Stimulated activated CD4-positive, alpha-beta T cell treated with anti-CD3 and anti-CD28 coated beads, TNF-alpha, amount 100 ng/mL, for 48 hours (primary cell): ENCODE results near the gene EFEMP1.

Source experiments
- DNase-seq, 3 donors: peaks; one replicate each; pipeline ENCODE4 v3.0.0-alpha.2; 2020; ENCODE audit warnings: low read depth in 3 of 3

Gene EFEMP1

DNA sequence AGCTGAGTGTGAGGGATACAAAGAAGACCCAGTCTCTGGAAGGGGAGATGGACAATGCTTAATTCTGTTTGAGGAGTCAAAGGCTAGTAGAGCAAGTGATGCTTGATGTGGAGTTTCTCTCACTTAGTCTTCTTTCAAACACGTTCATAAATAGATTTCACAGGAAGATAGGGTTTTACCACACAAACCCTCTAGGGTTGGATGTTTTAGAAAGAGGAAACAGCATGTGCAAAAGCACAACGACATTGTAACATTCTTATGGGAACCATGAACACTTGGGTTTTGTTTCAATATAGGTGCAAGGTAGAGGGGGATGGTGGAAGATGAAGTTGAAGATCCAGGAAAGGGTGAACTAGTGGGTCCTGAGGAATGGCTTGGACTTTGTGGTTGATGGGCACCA, 10.8 kb upstream of the EFEMP1 start:
- DNase-seq, result no peak

DNA sequence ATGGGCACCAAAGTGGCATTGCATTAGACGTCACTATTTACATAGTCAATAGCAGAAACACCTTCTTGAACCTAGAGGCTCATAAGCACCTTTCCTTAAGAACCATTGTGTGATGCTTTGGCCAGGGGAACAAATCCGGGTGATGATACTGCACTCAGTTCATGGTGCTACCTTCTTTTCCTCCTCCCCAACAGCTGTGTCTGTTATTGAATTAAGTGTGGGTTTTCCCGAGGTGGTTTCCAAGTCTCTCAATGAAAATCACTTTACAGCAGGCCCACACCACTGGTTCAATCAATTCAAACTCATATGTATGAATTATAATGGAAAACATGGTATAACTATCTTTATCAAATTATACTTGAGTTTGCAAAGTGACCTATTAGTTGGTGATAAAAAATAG, 9.3 kb upstream of the EFEMP1 start:
- DNase-seq, result no peak

DNA sequence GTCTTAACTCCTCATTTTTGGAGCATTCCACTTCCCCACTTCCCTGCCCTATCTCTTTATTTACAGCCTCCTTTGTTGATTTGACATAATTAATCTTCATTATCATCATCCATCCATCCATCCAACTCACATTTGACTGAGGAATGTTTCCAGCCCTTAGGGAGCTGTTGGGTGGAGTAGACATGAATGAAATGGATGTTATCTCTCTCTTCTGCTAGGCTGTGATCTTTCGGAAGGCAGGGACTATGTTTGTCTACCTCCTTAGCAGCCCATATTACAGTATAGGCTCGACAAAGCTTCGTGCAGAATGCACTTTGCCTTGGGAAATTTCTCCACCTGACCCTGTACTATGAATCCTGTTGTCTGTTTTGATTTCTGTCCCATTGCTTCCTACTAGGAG, 7.7 kb upstream of the EFEMP1 start:
- no peak for DNase-seq

DNA sequence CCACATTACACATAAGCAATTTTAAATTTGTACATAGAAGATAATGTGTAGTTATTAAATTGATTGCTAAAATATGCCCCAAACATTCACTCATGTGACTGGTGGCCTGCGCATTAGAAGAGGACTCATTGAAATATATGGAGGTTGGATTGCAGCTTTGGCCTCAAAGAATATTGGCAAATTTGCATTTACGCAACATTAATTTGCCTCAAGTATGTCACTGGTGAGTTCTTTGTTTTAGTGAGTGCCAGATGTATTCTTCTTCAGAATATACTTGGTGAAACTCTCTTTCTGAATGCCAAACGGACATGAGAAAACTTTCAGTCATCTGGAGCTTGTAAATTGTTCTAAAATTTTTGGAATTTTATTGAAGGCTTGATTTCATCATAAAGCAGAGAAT, 5.9 kb upstream of the EFEMP1 start:
- no peak for DNase-seq

DNA sequence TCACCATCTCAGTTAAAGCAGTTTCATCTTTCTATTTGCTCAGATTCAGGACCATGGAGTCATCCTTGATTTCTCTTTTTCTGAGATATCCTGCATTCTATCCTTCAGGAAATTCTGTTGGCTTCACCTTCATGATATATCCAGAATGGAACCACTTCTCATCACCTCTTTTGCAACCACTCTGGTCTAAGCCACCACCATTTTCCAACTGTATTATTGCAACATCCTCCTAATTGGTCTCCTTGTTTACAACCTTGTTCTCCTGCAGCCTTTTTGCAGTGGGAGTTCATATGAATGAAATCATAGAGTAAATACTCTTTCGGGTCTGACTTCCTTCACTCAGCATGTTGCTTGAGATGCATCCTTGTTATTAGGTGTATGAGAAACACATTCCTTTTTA, 3.4 kb upstream of the EFEMP1 start:
- DNase-seq, result no peak

DNA sequence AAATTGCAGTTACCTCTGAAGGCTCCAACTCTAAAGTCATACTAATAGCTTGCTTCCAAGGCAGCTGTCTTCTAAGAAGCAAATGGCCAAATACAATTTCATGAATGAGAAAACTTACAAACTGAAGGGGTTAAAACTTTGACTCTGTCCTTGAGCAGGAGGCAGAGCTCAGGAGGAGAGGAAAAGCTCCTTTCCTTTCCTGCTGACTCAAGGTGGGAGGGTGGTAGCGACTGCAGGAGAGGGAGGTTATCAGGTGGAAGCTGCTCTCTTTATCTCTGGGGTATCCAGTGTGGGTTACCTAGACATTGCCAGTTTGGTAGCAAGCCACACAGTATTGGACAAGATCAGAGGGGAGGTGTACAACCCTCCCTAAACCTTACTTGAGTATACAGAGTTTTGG, 2.7 kb upstream of the EFEMP1 start:
- DNase-seq, result no peak

DNA sequence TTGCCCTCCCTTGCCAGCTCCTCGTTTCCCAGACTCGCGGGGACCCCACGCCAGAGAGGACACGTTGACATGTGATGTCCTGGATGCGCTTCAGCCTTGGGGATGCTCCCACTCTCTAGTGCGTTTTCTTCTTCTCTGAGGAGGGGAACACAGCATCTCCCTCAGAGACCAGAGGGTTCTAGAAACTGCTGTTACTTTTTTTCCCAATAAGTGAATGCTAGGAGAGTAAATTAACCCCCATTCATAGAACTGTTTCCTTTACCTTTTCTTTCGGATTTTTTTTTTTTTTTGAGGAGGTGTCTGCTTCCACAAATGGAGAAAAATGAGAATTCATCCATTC, 370 bp upstream of the EFEMP1 start:
- DNase-seq, result no peak

DNA sequence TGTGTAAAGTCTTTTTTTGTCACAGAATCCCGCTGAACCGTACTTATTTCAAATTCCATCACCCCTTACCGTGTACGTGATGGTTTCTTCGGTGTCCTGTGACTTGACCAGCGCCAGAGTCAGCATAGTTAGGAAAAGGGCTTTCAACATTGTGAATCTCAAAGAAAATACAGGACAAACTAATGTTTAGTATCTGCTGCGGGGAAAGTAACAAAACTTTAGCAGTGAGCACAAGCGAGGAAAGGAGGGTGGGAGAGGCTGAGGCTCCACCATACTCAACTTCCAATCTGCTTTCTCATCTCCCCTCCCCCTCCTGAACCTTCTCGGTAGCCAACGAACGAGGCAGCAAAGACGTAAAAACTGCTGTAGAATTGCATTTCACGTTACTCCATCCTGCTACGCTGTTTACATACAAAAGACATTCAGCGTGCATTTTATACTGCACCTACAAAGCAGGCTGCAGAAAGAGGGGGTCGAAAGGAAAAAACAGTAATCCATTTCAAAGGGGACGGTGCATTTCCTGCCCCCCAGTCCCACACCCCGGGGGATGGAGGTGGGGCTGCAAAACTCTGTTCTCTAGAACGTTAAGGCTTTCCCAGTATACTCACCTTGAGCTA, 1.2 kb downstream of the EFEMP1 start:
- DNase-seq, result no peak

DNA sequence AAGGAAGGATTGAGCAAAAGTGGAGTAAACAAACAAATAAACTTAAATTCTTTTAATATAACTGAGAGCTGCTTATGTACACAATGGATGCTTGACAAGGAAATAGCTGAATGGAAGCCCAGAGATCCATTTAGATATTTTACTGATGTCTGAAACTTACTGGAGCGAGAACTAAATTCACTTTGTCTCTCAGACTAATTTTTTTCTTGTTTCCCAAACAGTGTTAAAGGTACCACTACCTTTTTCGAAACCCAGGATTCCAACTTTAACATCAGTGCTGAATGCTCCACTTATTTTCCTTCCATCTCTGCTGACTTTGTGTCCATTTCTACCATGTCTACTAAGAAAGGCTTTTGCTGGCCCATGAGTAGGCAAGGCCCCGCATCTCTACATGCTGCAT, 4.0 kb downstream of the EFEMP1 start:
- no peak for DNase-seq

DNA sequence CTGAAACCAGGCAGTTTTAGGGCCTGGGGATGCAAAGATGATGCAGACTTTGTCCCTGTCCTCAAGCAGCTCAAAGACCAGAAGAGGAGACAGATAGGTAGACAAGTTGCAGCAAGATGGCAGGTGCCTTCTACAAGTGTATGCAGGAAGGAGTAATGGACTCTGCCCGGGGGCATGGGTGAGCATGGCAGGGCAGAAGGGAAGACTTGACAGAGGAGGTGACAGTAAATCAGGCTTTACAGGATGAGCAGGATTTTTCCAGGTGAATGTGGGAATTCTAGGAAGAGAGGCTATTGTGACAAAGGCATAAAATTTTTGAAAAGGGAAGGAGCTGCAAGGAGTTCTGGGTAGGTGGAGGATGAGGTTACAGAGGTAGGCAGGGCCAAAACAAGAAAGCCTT, 4.7 kb downstream of the EFEMP1 start:
- DNase-seq, result no peak

DNA sequence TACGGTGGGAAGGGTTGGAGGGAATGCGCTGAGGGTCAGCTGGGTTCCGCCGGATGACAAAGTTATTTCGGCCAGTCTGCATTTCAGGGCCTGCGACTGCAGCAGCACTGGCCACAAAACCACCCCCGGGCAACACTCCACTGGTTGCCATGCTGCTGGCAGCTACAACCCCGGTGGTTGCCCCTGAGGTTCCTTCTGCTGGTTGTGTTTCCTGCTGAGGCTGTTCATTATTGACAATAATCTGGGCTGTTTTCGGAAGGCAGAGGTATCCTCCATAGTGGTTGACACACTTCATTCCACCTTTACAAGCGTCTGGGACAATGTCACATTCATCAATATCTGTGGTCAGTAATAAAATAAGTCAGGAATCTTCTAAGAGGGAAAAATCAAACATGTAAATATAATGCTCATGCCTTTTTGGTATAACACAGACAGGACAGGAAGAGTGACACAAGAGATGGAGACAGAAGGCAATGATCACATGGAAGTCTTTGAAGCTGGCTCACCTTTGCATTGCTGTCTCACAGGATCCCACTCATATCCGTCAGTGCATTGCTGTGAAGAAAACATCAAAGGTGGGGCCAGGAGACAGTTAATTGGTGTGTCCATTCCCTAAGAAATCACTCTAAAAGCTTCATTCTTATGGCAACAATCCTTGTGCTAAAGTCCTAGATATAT, 5.7 kb downstream of the EFEMP1 start:
- no peak for DNase-seq

DNA sequence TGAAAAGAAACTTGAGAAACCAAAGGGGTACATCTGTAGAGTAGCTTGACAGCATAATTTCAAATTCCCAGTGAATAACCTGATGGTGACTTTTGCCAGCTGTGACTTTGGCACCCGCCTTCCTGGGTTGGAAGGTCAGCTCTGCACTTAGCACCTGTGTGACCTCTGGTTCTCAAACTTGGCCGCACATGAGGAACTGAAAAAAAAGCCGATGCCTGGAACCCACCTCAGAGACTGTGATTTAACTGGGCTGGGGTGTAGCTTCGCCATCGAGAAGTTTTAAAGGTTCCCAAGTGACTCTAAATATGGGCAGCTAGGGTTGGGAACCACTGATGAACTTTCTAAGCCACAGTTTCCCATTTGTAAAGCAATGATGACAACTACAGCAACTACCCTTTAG, 6.5 kb downstream of the EFEMP1 start:
- DNase-seq, result no peak

DNA sequence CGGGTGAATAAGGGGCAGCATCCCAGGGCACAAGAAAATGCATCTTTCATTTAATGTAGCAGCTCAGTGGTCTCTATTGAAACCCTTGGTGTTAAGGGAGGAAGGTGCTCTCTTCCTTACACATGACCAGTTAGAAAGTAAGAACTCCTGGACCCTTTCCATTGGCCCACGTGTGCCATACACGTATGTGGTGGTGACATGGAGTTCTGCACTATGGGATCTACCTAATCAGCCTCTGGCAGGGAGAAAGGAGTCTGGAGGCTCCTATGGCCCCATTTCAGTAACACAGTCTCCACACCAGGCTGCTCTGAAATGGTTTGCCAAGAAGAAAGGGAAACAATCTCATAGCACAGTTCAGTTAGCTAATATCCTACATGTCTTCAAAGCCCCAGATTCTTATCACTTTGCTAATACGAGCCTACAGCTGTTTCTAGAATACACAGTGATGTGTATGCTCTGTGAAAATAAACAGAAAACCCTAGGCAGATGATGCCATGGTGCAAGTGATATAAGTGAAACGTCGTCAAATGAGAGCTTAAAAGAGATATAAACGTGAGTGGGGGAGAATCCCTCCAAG, 7.0 kb downstream of the EFEMP1 start:
- DNase-seq, result no peak

DNA sequence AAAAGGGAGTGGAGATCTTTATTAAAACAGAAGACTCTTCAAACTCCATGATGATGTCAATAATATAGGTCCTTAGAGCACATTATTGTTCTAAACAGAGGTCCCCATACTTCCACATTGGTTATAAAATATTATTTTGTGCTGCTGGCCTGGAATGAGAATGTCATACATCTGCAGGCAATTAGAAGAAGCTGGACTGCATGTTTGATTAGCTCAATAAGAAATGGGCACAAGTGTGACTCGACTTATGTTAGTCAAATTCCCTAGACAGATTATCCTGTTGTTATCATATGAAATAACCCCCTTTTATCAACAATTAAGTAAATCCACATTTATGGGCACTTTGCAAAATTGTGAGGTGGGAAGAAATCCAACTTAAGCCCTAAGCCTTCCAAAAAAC, 8.8 kb downstream of the EFEMP1 start:
- no peak for DNase-seq

DNA sequence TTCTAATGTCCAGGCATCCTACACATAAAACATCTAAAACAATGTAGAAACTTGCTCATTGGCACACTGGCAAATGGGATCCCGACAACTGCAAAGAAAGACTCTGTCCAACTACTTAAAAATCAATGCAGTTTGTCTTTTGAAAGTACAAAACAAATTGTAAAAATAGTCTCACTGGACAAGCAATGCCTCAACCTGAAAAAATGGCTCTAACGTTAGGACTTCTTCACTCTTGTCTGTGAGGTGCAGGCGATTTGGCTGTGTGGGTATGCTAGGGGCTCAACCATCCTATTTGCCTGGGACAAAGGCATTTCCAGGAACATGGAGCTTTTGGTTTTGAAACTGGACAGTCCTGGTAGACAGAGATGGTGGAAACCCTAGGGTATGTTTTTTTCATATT, 10.7 kb downstream of the EFEMP1 start:
- no peak for DNase-seq

DNA sequence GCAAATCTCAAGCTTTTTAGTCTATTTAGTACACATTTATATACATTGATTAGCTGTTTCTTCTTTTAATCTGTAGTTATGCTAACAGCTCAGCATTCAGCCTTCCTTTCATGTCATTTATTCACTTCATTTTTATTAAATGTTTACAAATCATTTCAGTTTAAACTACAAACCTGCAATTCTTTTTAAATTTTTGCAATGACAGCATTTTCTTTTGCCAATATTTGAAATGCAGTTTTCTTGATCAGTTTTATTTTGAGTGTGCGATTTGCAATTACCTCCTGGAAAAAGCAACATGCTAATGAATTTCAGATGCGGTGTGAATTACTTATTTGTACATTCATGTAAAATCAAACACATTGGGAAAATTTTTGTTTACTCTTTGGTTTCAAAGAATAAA, 13.5 kb downstream of the EFEMP1 start:
- DNase-seq, result no peak

DNA sequence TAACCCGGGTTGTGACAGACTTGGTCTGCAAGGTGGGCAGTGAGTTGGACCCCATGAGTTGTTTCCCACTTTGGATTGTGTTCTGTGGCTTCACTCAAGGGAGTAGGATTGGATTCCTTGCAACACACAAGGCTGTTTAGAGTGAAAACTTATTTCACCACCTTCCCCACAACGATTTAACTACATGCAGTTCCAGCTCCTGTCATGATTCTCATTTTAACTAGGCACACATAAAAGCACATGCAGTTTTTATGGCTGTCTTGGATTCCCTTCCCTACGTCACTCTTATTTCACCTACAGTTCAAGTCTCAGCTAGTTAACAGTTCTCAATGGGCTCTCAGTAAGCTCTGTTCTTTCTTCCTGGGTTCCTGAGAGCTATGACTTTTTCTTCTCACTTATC, 15.9 kb downstream of the EFEMP1 start:
- DNase-seq, result no peak

DNA sequence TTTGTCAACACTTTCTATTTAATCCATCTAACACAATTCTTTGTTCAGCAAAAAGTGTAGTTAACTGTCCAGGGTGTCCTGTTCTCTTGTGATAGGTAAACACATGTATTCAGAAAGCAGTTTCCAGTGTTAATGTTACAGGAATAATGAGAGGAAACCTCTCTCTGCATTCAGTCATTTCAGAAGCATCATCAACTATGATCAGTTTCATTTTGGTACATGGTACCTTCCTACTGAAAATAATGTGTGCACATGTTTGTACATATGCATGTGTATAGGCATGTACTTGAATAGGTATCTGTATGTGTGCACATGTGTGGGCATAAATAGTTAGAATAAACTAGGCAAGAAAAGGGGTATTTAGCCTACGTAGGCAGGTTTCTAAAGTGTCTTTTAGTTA, 16.6 kb downstream of the EFEMP1 start:
- DNase-seq, result no peak

DNA sequence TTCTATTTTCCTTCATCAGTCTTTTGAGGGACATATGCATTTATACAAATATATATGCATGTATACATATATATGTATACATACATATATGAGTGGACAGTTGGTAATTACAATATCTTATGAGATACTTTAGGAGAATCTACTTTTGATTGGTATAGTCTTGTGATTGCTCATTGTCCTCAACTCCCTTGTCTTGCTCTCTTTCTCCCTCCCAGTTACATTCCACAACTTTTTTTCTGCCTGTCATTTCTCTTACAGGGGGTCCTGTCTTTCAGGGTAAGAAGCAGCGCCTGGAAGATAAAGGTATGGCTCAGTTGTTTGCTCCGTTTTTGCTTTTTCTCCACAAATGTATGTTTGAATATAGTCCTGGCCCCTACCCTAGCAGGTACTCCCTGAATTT, 19.9 kb downstream of the EFEMP1 start:
- DNase-seq, result no peak

DNA sequence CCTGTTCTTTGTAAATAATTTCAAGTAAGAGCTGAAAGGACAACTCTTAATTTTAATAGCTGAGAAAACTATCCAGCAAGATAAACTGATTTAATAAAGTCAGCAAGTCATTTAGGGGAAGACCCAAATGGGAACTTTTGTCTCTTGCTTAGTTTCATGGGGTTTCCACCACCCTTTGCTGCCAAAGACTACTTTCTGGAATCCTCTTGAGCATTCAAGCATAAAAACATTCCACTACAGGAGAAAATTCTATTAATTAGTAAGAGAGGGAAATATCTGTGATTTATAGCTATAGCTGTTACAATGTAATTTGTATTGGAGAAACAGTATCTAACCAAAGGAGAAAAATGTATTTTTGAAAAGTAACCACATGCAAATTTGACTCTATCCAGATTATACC, 20.6 kb downstream of the EFEMP1 start:
- DNase-seq, result no peak

DNA sequence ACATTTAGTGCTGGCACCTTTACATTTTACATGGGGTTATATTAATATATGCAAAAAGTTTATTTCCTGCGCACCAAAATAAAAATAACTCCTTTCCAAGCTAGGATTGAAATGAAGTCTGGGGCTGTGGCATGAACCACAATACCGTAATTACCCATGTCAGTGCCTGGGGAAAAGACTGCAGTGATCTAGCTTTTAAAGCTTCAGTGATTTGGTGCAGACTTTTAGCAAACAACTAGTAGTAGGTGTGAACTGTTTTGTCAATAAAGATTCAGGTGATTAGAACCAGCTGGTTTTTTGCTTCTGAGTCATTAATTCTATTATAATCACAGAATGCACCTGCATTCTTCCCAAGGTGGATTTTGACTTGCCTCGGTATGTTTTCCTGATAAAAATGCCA, 21.2 kb downstream of the EFEMP1 start:
- DNase-seq, result no peak

DNA sequence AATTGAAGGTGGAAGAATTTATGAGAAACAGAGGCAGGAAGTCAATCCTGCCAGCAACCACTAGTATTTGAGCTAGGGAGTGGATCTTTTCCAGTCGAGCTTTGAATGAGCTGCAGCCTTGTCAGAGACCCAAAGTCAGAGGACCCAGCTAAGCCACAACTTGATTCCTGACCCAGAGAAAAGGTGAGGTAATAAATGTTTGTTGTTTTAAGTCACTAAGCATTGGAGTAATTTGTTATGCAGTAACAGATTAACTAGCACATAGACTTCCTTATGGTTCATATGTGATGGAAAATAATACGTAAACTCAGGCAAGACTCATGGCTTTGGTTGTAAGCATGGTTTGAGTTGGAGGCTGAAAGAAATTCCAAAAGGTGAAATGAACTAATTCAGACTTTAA, 21.6 kb downstream of the EFEMP1 start:
- DNase-seq, result no peak

DNA sequence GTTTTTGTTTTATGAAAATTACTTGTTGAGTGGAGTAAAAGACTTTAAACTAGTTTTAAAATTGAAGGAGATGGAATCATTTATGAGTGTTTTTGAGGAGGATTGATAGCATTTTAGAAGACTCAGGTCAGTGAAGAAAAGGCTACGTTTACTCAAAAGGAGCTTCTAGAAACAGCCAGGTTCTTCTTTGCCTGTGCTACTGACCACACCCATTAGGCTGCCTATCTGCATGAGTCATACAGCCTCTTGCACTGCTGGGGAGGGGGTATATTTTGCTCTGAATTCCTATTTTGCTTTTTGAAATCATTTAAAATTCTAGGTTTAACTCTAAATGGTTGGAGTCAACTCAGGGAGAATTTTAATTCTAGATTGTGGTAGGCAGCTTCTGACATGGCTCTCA, 22.3 kb downstream of the EFEMP1 start:
- no peak for DNase-seq

DNA sequence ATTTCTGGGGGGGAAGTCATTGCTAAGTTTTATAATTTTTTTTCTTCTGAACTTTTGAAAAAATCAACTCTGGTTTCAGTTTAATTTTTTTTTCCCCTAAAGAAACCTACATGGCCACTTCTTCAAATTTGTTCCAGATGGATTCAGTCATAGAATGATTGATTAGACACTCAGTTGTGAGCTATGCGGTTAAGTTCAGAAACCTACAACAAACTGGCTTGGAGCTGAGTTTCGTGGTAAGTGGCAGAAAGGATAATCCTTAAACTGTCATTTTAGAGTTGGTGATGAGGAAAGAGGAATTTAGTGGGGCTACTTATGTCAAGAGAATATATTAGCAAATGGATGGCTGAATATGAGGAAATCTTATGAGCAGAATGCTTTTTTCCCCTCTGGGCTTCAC, 23.7 kb downstream of the EFEMP1 start:
- no peak for DNase-seq
